Stimulated activated CD8-positive, alpha-beta memory T cell treated with anti-CD3 and anti-CD28 coated beads, Interleukin-15, amount 100 ng/mL, for 24 hours (primary cell): ENCODE measurements around the gene AP3M1.

Source experiments
- DNase-seq: peaks from one replicate; pipeline ENCODE4 v3.0.0-alpha.2; 2020; ENCODE audit warnings: low read depth

AP3M1 gene

DNA sequence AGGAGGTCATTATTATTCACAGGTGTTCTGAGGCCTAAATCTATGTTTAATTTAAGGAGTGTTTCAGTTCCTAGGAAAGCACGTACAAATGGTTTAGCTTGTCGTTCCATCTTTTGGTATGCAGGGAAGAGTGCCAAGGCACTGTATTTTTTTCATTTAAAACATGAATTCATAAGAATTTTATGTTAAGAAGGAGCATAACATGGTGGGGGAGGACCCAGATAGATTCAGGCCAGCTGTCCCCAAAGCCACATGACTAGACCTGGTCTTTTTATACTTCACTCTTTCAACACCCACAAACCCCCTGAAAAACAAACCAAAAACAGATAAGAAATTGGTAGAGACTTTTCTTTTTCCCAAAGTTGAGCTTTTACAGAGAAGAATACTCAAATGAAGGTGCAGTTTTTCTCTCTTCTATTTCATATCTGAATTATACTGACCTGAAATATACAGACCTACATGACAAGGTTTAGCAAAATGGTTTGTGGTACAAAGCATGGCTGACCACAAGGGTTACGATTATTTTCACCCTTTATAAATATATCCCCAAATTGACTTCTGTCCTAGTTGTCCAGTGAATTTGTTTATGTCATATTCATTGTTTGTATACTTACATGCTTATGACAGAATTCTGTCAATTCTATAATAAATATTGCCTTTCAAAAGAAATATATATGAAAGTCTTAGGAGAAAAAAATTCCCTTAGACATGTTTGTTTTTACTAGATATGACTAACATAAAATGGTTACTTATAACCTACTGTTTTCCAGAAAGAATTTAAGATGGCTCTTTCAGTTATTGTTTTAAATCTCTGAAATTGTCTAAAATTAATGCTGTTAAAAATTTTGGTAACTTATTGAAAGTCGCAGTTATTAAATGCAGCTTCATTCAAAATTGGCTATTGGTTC lies 71.3 kb downstream of the AP3M1 start:
- DNase-seq = no peak

DNA sequence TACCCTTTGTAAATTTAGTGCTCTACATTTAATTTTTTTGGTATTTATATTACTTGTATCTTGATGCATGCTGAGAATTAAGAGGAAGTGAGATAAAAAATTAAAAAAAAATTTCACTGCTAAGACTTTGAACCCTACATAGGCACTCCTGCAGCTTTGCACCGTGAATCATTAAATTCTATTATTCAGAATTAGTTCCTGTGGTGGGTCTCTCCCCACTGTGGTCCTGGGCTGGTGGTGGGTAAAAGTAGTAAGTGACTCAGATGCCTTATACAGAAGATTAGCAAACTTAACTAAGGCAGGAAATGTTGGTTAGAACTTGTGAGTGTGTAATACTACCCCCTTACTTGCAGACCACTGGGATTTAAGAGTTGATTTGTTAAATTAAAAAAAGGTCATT lies 72.6 kb downstream of the AP3M1 start:
- no peak for DNase-seq

DNA sequence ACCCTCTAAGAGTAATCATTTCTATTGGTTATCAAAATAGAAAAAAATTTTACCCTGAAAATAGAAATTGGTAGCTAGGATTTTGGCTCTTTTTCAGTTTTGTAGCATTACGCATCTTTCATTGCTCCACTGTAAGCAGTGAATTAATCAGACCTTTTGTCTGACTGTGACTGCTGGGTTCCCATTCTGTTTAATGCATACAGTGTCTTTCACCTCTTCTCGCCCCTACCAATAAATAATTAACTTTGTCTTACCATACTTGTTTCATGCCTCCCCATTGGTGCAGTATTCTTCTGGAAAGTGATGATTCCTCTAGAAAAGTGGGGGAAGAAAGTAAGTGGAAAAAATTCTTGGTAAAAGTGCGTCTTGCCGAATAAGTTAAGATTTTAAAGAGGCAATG lies 73.2 kb downstream of the AP3M1 start:
- no peak for DNase-seq

DNA sequence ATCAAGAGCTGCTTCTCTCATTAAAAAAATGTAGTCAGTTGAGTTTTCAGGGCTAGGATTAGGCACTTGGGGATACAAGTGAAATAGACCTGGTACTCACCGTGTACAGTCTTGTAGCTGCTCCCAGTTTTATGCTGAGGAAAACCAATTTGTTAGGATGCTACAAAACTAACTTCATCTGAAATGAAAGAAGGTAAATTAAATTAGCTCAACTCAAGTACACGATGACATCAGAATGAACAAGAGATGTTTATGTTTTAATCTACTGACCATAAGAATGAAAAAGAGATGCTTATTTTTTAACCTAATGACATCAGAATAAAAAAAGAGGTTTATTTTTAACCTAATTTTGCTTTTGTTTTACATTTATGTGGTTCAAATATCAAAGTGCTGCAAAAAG lies 73.7 kb downstream of the AP3M1 start:
- DNase-seq = no peak

DNA sequence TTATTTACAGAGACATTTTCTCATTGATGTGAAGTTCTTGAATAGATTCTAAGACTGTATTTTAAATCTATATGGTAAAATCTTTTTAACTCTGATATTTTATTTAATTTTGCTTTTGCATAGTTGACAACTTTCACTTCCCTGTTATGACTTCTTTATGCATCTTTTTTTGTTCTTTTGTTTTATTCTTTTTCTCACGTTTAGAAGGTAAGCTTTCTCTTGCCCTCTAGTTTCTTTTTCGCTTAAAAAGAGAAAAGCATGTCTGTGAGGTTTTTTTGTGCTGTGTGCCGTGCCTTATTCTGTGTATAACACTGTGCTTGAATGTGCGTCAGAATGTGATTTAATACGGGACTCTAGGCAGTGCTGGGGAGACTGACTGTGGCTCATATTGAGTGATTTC lies 74.7 kb downstream of the AP3M1 start:
- no peak for DNase-seq

DNA sequence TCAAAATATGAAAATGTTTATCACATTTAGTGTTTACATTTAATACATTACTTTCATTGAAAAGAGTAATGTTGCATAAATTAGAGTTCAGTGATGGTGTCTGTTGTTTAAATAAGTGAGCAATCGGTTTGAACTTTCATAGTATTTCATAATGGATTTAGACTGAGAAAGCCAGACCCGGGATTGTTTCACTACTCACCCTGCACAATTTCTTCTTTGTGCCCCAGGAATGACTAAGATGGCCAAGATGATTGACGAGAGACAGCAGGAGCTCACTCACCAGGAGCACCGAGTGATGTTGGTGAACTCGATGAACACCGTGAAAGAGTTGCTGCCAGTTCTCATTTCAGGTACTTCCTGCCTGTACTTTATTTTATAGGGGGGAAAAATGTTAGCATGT lies 78.1 kb downstream of the AP3M1 start:
- DNase-seq = no peak

DNA sequence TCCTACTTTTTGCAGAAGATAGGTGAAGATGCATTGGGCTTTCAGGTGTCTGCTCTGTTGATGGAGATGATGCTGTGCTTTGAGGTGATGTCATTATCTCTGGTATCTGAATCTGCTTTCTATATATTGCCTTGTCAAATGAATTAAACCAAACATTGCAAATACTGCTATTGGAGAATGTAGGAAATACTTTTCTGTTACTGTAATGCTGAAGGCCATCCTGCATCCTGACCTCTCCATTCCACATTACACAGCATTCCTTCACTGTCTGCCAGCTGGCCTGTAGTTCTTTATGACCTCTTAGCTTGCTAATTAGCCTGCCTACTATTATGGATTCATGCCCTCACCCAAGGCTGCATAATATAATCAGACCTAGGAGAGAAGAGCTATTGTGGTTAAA lies 79.5 kb downstream of the AP3M1 start:
- no peak for DNase-seq
